Stimulated activated CD4-positive, alpha-beta T cell treated with anti-CD3 and anti-CD28 coated beads, Interleukin-12 subunit alpha, Interleukin-12 subunit beta, amount 100 ng/mL, for 24 hours (primary cell): ENCODE results near the gene CHST4.
"Not testable (repeated sequence)": the region's sequence is repeated elsewhere in the genome, so short reads cannot be mapped to it uniquely, and the experiment has no call there.

Source experiments
- DNase-seq, 2 experiments: peaks; one replicate each; pipeline ENCODE4 v3.0.0-alpha.2; 2020; ENCODE audit warnings: low read depth in 2 of 2

CHST4 gene

DNA sequence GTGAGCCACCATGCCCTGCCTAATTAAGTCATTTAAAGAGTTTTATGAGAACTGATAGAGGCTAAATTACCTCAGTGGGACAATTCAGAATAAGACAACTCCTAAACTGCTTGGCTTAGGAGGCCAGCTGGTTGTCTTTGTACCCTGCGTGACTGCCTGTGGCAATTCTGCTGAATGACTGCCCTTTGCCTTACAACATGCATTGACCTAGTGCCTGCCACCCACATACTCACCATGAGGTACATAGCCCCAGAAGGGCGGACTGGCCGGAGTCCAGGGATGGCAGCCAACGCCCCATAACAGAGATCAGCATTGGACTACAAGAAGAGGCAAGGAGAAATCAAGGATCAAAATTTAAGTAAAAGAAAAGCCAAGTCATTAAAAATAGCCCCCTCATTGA lies 43.4 kb downstream of the CHST4 start:
- DNase-seq: no peak

DNA sequence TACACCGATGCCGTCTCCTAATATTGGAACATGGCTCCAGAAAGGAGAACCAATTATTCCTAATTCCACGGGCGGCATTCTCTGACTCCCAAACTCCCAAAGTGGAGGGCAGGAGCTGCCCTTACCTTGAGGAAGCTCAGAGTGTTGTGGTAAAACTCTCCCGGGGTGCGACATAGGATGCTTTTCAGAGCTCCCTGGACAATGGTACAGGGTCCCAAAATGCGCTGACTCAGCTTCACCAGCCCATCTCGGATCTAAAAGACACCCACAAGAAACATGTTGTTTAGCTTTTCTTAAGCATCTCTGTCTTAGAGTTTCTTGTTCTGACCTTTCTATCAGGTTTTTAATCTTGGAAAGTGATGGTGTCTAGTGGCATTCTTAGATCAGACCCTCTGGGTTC lies 43.9 kb downstream of the CHST4 start:
- no peak for DNase-seq

DNA sequence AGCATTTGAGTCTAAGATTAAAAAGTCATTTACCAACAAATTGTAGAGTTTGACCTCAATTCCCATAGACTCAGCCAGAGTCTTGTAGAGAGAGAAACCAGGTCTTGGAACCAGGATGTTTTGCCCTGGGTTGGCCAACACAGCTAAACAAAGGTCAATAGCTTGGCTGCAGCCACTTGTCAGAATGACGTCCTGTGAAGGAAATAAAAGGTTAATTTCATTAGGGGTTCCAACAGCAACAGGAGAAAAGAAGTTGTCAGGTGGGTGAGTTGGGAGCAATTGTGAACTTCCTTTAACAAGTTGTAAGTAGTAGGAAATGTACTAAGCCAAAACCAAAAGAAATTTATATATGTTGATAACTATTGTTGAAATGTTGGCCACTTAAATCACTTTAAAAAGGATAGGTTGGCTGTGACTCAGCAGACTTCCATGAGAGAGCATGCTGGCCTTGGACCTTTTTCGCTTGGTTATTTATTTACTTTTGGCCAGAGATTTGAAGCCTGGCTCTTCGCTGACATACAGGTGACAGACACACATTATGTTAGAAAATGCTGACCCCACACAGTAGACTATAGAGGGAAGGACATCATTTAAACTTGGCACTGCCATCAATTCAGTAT lies 46.4 kb downstream of the CHST4 start:
- no peak for DNase-seq

DNA sequence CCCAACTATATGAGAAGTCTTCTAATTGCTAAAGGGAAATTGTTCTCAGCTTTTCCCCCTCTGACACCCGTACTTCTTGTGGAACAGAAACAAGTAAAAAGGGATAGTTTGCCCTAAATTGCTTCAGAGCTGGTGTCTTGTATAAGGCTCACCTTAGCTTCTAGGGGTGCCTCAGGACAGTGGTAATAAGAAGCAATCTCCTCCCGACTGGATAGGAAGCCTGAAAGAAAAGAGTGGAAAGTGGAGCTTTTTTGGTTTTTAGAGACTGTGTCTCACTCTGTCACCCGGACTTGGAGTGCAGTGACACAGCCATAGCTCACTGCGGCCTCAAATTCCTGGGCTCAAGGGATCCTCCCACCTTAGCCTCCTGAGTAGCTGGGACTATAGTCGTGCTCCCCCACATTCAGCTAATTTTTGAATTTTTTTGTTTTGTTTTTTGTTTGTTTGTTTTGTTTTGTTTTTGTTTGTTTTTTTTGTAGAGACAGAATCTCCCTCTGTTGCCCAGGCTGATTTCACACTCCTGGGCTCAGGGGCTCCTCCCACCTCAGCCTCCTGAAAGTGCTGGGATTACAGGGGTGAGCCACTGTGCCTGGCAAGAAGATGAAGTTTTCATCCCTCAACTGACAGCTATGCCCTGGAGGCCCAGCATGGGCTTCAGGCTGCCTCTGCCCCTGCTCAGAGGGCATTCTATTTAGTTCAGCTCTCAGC lies 47.3 kb downstream of the CHST4 start:
- no peak for DNase-seq

DNA sequence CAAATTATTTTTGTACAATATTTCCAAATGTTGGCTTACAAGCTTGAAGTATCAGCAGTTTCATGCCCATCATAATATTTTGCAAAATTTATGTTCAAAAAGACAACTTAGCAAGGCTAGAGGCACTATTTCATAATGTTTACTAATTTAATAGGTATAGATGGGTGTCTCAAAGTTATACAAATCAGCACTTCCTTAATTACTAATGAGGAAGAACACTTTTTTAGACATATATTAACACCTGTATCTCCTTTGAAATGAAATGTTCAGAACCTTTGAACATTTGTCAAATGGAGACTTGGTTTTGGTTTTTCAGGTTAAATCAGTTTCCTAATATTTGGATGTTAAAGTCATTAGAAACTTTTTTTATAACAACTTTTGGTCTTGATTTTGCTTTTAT lies 48.5 kb downstream of the CHST4 start:
- DNase-seq: no peak

DNA sequence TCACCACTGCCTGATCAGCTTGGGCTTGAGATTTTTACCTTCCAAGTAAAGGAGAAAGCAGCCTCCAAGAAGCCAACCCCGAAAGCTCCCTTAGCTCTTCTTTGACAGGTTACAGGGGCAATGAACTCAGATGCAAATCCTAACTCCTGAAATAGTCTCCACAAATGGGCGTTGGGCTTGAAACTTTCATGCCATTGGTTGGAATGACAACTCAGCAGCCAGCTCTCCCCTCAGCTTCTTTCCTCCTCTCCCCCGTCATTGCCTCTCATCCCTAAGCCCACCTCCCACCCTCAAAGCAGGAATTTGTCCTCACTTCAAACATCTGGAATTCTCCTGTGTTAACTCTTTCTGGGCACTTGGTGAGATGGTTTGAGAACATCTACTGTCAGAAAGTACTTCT lies 50.7 kb downstream of the CHST4 start, which contains the start of gene TAT:
TSS of gene TAT (minus strand) at position 122 of the 400 bp plus-strand sequence. CDS start 677 bp downstream, outside the sequence.
- no peak for DNase-seq

DNA sequence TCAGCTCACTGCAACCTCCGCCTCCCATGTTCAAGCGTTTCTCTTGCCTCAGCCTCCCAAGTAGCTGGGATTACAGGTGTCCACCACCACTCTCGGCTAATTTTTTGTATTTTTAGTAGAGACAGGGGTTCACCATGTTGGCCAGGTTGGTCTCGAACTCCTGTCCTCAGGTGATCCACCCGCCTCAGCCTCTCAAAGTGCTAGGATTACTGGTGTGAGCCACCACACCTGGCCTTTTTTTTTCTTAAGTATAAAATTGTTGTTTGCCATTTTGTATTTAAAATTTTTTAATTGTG lies 56.3 kb downstream of the CHST4 start:
- DNase-seq: not testable (repeated sequence)

DNA sequence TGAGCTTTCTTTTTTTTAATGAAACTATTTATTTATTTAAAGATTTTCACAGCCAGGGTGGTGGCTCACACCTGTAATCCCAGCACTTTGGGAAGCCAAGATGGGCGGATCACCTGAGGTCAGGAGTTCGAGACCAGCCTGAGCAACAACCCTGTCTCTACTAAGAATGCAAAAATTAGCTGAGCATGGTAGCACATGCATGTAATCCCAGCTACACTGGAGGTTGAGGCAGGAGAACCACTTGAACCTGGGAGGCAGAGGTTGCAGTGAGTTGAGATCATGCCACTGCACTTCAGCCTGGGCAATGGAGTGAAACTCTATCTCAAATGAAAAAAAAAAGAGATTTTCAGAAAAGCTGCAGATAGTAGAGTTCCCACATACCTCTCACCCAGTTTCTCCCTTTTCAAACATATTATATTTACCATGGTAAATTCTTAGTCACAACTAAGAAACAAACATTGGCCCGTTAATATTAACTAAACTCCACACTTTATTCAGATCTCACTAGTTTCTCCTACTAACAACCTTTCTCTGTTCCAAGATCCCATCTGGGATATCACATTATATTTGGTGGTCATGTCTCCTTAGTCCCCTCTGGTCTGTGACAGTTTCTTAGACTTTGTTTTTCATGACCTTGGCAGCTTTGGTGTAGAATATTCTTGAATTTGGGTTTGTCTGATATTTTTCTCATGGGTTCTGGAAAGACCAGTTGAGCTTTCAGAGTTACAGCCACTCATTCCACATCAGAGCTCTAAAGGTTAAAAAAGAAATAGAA lies 58.5 kb downstream of the CHST4 start:
- no peak for DNase-seq

DNA sequence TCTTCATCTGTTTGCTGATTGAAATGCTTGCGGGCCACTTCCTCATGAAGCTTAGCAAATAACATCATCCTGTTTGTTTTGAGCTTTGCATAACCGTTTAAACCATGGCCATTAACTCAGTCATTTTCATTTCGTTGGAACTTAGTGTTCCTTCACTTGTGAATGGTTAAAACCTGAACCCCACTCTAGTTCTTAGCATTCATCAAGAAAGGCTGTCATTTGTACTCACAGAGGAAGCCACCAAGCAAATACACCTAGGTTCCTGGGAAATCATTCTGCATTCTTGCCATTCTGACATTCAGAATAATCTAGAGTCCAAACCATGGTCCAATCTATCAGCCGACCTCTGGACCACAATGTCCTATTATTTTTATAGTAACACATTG lies 59.1 kb downstream of the CHST4 start:
- DNase-seq: no peak
